Measurements from ENCODE around the gene SPNS3. TPM values are rescaled to one million over a fixed set of nuclear protein-coding genes. Genes with fewer than 3 reads are reported as not detected.
A peak's percentile ranks its signal among the peaks of the same experiment; 100 is the strongest.

Gene SPNS3
- total and polyA plus RNA-seq, 10 of the 15 experiments (the other 5 are each of a cell fraction or from before 2014, with no cell fraction given), result 0.16 to 2.6 (median 0.97) TPM

DNA sequence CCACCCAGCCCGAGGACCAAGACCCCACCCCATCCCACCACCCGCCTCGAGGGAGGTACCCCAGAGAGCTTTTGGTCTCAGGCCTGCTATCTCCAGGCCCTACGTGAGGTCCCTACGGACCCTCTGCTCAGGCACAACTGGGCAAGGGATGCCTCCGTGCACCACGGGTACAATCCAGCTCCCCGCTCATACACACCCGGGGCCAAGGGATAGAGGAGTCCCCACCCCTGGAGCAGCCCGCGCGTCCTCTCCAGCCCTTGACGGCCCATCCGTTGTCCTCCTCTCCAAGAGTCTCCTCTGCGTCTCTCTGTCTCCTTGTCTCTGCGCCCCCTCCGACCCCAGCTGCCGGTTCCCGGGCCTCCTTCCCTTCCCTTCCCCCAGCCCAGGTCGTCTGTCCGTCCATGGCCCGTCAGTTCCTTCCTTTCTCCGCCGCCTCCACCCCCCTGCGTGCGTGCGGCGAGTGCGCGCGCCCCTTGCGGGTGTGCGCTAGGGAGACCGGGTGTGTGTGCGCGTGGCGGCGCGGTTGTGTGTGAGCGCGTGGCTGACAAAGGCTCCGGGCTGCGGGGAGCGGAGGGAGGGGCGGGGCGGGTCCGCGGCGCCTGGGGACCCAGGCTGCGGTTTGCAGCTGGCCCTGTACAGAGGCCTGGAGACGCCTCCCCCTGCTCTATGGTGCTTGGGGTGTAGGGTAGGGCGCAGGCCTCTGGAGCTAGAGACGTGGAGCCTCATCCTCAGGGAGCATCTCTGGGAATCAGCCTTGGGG, 65.9 kb downstream of the SPNS3 start:
- Histone ChIP-seq H3K4me1 (ENCODE audit: control insufficient read depth, insufficient read depth, low read length) (peaks cover 11% of the 10 kb centered on the region; the same call in 1 of the 2 replicates), H3K27ac (ENCODE audit: control insufficient read depth, insufficient read depth) (no peak overlapping the region), H4K20me1 (ENCODE audit: control insufficient read depth, insufficient read depth) (no peaks in the 10 kb centered on the region), H3K9ac (ENCODE audit: control insufficient read depth, insufficient read depth, low read length) (no peak overlapping the region), H3K4me3 (no peak overlapping the region), H3K27me3 (replicated peaks in 1 of 2; ENCODE audit: control insufficient read depth in 2 of 2, insufficient read depth in 2 of 2, low read length in 1 of 2) (peaks cover 11 to 16% of the 10 kb centered on the region in 2 experiments), H3K79me2 (ENCODE audit: control insufficient read depth, insufficient read depth, low read length) (no peaks in the 10 kb centered on the region), H3K9me3 (replicated peaks; ENCODE audit: control insufficient read depth, insufficient read depth, low read length) (no peaks in the 10 kb centered on the region), H3K4me2 (ENCODE audit: control insufficient read depth, insufficient read depth) (peak overlapping the region; percentile 38; the same call in 1 of the 2 replicates), H2AFZ (ENCODE audit: control insufficient read depth, low read depth, low read length) (no peak overlapping the region), H3K36me3 (ENCODE audit: control insufficient read depth in 2 of 2, insufficient read depth in 2 of 2, low read length in 1 of 2) (no peaks in the 10 kb centered on the region)
- WGBS (ENCODE audit: insufficient coverage, insufficient replicate concordance, low lambda C conversion rate, missing lambda C conversion rate), result 8% methylated on average over 50 of the region's 53 CpGs
- intact Hi-C loops (cut with micrococcal nuclease; ENCODE audit: unreplicated experiment) (no loop called here), in situ Hi-C loops (cut with MboI) (no loop called here)
- BruUV-seq (replicated peaks), result no TSS peak
- peak; percentile 79 for TF ChIP-seq HDAC6 (IDR thresholded peaks at IDR 0.05; ENCODE audit: unreplicated experiment)
- TF ChIP-seq, protein P1, sequence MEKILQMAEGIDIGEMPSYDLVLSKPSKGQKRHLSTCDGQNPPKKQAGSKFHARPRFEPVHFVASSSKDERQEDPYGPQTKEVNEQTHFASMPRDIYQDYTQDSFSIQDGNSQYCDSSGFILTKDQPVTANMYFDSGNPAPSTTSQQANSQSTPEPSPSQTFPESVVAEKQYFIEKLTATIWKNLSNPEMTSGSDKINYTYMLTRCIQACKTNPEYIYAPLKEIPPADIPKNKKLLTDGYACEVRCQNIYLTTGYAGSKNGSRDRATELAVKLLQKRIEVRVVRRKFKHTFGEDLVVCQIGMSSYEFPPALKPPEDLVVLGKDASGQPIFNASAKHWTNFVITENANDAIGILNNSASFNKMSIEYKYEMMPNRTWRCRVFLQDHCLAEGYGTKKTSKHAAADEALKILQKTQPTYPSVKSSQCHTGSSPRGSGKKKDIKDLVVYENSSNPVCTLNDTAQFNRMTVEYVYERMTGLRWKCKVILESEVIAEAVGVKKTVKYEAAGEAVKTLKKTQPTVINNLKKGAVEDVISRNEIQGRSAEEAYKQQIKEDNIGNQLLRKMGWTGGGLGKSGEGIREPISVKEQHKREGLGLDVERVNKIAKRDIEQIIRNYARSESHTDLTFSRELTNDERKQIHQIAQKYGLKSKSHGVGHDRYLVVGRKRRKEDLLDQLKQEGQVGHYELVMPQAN (conservative IDR thresholded peaks at IDR 0.05), result no peak
- ChIA-PET SMC1A (ENCODE audit: uncharacterized antibody, unreplicated experiment) (no interaction called here), RAD21 (ENCODE audit: unreplicated experiment) (no interaction called here), CTCF (no interaction called here), POLR2A (interaction anchor here (0.5 kb wide), 1 partner anchor 68 kb away, joined by 6 read pairs; no protein-coding TSS in a partner anchor)
- DNase-seq (ENCODE audit: low read depth, low spot score) (no peak), FAIRE-seq (no peak), ATAC-seq (no peak)

DNA sequence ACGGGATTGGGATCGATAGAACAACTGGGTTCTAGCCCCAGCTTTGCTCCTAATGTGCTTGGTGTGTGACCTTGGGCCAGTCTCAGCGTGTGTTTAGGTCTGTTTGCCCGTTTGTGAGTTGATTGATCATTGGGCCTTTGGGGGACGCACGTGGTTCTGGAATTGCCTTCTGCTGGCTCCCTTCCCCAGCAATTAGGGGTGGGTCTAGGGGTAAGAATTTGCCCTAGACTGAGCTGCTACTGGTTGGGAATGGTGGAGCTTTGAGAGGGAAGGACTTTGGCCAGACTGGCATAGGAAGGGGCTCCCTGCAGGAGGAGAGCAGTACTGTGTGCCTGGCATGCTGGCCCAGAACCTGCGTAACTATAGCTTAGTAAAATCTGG, 66.4 kb downstream of the SPNS3 start:
- H3K27me3 ChIP-seq (replicated peaks in 1 of 2; ENCODE audit: control insufficient read depth in 2 of 2, insufficient read depth in 2 of 2, low read length in 1 of 2), result peaks cover 11 to 16% of the 10 kb centered on the region in 2 experiments
- H3K4me3 ChIP-seq, result no peak overlapping the region
- POLR2A ChIA-PET, result interaction anchor here (0.5 kb wide), 1 partner anchor 67 kb away, joined by 6 read pairs; no protein-coding TSS in a partner anchor
- no peak overlapping the region for H3K27ac ChIP-seq (ENCODE audit: control insufficient read depth, insufficient read depth)
- H3K9me3 ChIP-seq (replicated peaks; ENCODE audit: control insufficient read depth, insufficient read depth, low read length), result no peaks in the 10 kb centered on the region
- DNase-seq (ENCODE audit: low read depth, low spot score) (no peak), ATAC-seq (no peak), FAIRE-seq (no peak)
- CTCF ChIA-PET, result no interaction called here
- no peak for TF ChIP-seq ZNF274 (IDR thresholded peaks at IDR 0.05; ENCODE audit: insufficient read depth, insufficient read length)
- TF ChIP-seq POLR2A (IDR thresholded peaks at IDR 0.05; ENCODE audit: low read depth, low read length), result no peak
- no peak for TF ChIP-seq GATAD2B (conservative IDR thresholded peaks at IDR 0.05; ENCODE audit: low read depth)
- TF ChIP-seq CHD4 (IDR thresholded peaks at IDR 0.05), result no peak
- no peak for TF ChIP-seq DPF2 (IDR thresholded peaks at IDR 0.05)
- TF ChIP-seq IKZF2 (IDR thresholded peaks at IDR 0.05), result no peak
- no peak for TF ChIP-seq SIX5 (IDR thresholded peaks at IDR 0.05; ENCODE audit: low read depth, low read length, severe bottlenecking)
- peaks cover 11% of the 10 kb centered on the region; the same call in 1 of the 2 replicates for H3K4me1 ChIP-seq (ENCODE audit: control insufficient read depth, insufficient read depth, low read length)
- intact Hi-C loops (cut with micrococcal nuclease; ENCODE audit: unreplicated experiment), result no loop called here
- no TSS peak for BruUV-seq (replicated peaks)
- no peak overlapping the region for H3K9ac ChIP-seq (ENCODE audit: control insufficient read depth, insufficient read depth, low read length)
- no peaks in the 10 kb centered on the region for H3K79me2 ChIP-seq (ENCODE audit: control insufficient read depth, insufficient read depth, low read length)
- H4K20me1 ChIP-seq (ENCODE audit: control insufficient read depth, insufficient read depth), result no peaks in the 10 kb centered on the region
- in situ Hi-C loops (cut with MboI), result no loop called here
- SMC1A ChIA-PET (ENCODE audit: uncharacterized antibody, unreplicated experiment), result no interaction called here
- WGBS (ENCODE audit: insufficient coverage, insufficient replicate concordance, low lambda C conversion rate, missing lambda C conversion rate), result 10% methylated on average over 7 of the region's 7 CpGs
- no peak overlapping the region for H2AFZ ChIP-seq (ENCODE audit: control insufficient read depth, low read depth, low read length)
- H3K36me3 ChIP-seq (ENCODE audit: control insufficient read depth in 2 of 2, insufficient read depth in 2 of 2, low read length in 1 of 2), result no peaks in the 10 kb centered on the region
- RAD21 ChIA-PET (ENCODE audit: unreplicated experiment), result no interaction called here
- no peak overlapping the region for H3K4me2 ChIP-seq (ENCODE audit: control insufficient read depth, insufficient read depth)
